Esophagus (tissue), 2 donors: ENCODE data around the gene COG2. TPM values are rescaled to one million over a fixed set of nuclear protein-coding genes. Genes with fewer than 3 reads are reported as not detected.
"Not testable (repeated sequence)": the region's sequence is repeated elsewhere in the genome, so short reads cannot be mapped to it uniquely, and the experiment has no call there.

ENCODE experiments used
- H3K27ac ChIP-seq, 2 donors: one replicate each; pipeline ENCODE4 v1.5.1; 2013; ENCODE audit warnings: low read depth in 2 of 2, mild to moderate bottlenecking in 2 of 2, inconsistent platforms in 1 of 2, low read length in 1 of 2, moderate library complexity in 1 of 2
- H3K27me3 ChIP-seq, 2 donors: one replicate each; pipeline ENCODE4 v1.6.1; 2013; ENCODE audit warnings: low read length in 2 of 2, control low read depth in 1 of 2, mild to moderate bottlenecking in 1 of 2; ENCODE audit not compliant: insufficient read depth in 2 of 2, control insufficient read depth in 1 of 2
- H3K36me3 ChIP-seq, 2 donors: one replicate each; pipeline ENCODE4 v1.6.1; 2013; ENCODE audit warnings: low read length in 1 of 2; ENCODE audit not compliant: control insufficient read depth in 2 of 2, insufficient read depth in 2 of 2
- H3K4me1 ChIP-seq, 2 donors: one replicate each; pipeline ENCODE4 v1.6.1; 2013; ENCODE audit warnings: low read length in 1 of 2; ENCODE audit not compliant: control insufficient read depth in 2 of 2, insufficient read depth in 2 of 2
- H3K4me3 ChIP-seq, 2 donors: one replicate each; pipeline ENCODE4 v1.5.1; 2013; ENCODE audit warnings: low read length in 2 of 2, mild to moderate bottlenecking in 2 of 2, low read depth in 1 of 2, moderate library complexity in 1 of 2
- H3K9me3 ChIP-seq, 2 donors: one replicate each; pipeline ENCODE4 v1.6.1; 2013; ENCODE audit warnings: mild to moderate bottlenecking in 2 of 2, low read depth in 1 of 2, low read length in 1 of 2, moderate library complexity in 1 of 2; ENCODE audit not compliant: control insufficient read depth in 2 of 2, insufficient read depth in 1 of 2
- WGBS, 2 donors: extraction: QIAGEN DNeasy Blood & Tissue Kit; methylation state at CpG; one replicate each; pipeline ENCODE4 v1.1.7; 2013; 5-methylcytosine and 5-hydroxymethylcytosine counted together
- polyA plus RNA-seq, 2 donors: library from polyadenylated mRNA; stranded (reverse); fragments of 200-250 nt; gene quantifications; one replicate each; pipeline ENCODE4 v1.2.3, GENCODE V29; 2013
- donor health status: healthy with polysubstance abuse.
- donor health status: Bipolar disorder and iron deficiency.

Gene COG2
- polyA plus RNA-seq, 2 donors: 4.0 to 8.1 TPM

DNA sequence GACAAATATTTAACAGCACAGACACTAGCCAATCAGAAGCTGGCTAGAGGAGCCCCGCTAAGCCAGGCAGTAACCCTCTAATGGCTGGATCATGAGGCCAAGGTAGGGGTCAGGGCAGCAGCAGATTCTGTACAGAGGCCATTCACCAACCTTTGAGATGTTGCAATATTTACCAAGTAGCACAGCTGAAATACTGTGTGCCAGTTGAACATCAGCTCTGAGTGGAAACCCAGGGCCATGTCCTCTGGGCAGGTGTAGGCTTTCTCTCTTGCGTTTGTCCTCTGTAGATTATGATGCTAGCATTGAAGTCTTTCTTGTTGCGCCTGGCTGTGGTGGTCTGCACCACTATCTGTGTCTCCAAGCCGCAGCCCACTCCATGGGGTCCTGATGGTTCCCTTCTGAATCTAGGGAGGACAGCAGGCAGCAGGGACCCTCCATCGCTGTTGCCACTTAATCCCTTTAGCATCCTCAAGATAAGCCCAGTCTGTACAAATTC, 2.5 kb upstream of the COG2 start:
- H3K36me3 ChIP-seq: no peaks in the 10 kb centered on the region
- peaks cover 0 to 7% of the 10 kb centered on the region in 2 donors for H3K4me1 ChIP-seq
- no peak overlapping the region for H3K4me3 ChIP-seq
- 78 to 80% methylated on average over 5 of the region's 5 CpGs for WGBS, 2 donors
- no peak overlapping the region for H3K27ac ChIP-seq
- H3K27me3 ChIP-seq: no peaks in the 10 kb centered on the region
- no peaks in the 10 kb centered on the region for H3K9me3 ChIP-seq

- H3K27ac ChIP-seq: no peak overlapping the region
- no peak overlapping the region for H3K4me3 ChIP-seq
- peaks cover 0 to 7% of the 10 kb centered on the region in 2 donors for H3K4me1 ChIP-seq
- no peaks in the 10 kb centered on the region for H3K27me3 ChIP-seq
- H3K9me3 ChIP-seq: no peaks in the 10 kb centered on the region
- WGBS, 2 donors: 68 to 70% methylated on average over 6 of the region's 6 CpGs
- H3K36me3 ChIP-seq: no peaks in the 10 kb centered on the region
Measured at GRCh38 chr1:230641346-230641745, 935 bp upstream of the COG2 start.

- no peak overlapping the region for H3K27ac ChIP-seq
- H3K4me3 ChIP-seq: peak overlapping the region; percentile 71 to 90
- no peaks in the 10 kb centered on the region for H3K9me3 ChIP-seq
- peaks cover 0 to 7% of the 10 kb centered on the region in 2 donors for H3K4me1 ChIP-seq
- no peaks in the 10 kb centered on the region for H3K27me3 ChIP-seq
- no peaks in the 10 kb centered on the region for H3K36me3 ChIP-seq
- WGBS, 2 donors: 14 to 19% methylated on average over 18 of the region's 18 CpGs
Measured at GRCh38 chr1:230641900-230642262, 400 bp upstream of the COG2 start.

GRCh38 chr1:230643908-230644307, 1.6 kb downstream of the COG2 start:
- no peak overlapping the region for H3K4me3 ChIP-seq
- H3K36me3 ChIP-seq: no peaks in the 10 kb centered on the region
- WGBS, 2 donors: 59 to 66% methylated on average over 4 of the region's 4 CpGs
- no peak overlapping the region for H3K27ac ChIP-seq
- no peaks in the 10 kb centered on the region for H3K27me3 ChIP-seq
- peaks cover 0 to 7% of the 10 kb centered on the region in 2 donors for H3K4me1 ChIP-seq
- no peaks in the 10 kb centered on the region for H3K9me3 ChIP-seq

- Histone ChIP-seq H3K4me3 (no peak overlapping the region), H3K36me3 (no peaks in the 10 kb centered on the region), H3K27ac (no peak overlapping the region), H3K9me3 (no peaks in the 10 kb centered on the region), H3K27me3 (no peaks in the 10 kb centered on the region), H3K4me1 (peaks cover 0 to 7% of the 10 kb centered on the region in 2 donors)
- 82 to 93% methylated on average over 4 of the region's 4 CpGs for WGBS, 2 donors
Measured at GRCh38 chr1:230646710-230647302, 4.5 kb downstream of the COG2 start.

GRCh38 chr1:230647321-230647720, 5.0 kb downstream of the COG2 start:
- no peaks in the 10 kb centered on the region for H3K27me3 ChIP-seq
- H3K4me1 ChIP-seq: peaks cover 0 to 3% of the 10 kb centered on the region in 2 donors
- WGBS, 2 donors: 64 to 80% methylated on average over 5 of the region's 5 CpGs
- no peaks in the 10 kb centered on the region for H3K36me3 ChIP-seq
- H3K4me3 ChIP-seq: no peak overlapping the region
- no peak overlapping the region for H3K27ac ChIP-seq
- H3K9me3 ChIP-seq: no peaks in the 10 kb centered on the region

GRCh38 chr1:230648114-230648513, 5.8 kb downstream of the COG2 start:
- peaks cover 0 to 3% of the 10 kb centered on the region in 2 donors for H3K4me1 ChIP-seq
- H3K4me3 ChIP-seq: no peak overlapping the region
- WGBS, 2 donors: 94% methylated on average over 3 of the region's 3 CpGs
- H3K36me3 ChIP-seq: no peaks in the 10 kb centered on the region
- no peak overlapping the region for H3K27ac ChIP-seq
- no peaks in the 10 kb centered on the region for H3K9me3 ChIP-seq
- H3K27me3 ChIP-seq: no peaks in the 10 kb centered on the region

- Histone ChIP-seq H3K4me3 (no peak overlapping the region), H3K27me3 (no peaks in the 10 kb centered on the region), H3K4me1 (no peaks in the 10 kb centered on the region), H3K27ac (no peak overlapping the region), H3K36me3 (no peaks in the 10 kb centered on the region), H3K9me3 (no peaks in the 10 kb centered on the region)
- WGBS, 2 donors: 96 to 100% methylated on average over 1 of the region's 1 CpG
Measured at GRCh38 chr1:230650300-230650699, 8.0 kb downstream of the COG2 start.

GRCh38 chr1:230651235-230651634, 9.0 kb downstream of the COG2 start:
- Histone ChIP-seq H3K36me3 (no peaks in the 10 kb centered on the region), H3K4me3 (no peak overlapping the region), H3K9me3 (no peaks in the 10 kb centered on the region), H3K4me1 (no peaks in the 10 kb centered on the region), H3K27ac (no peak overlapping the region), H3K27me3 (no peaks in the 10 kb centered on the region)
- 93 to 97% methylated on average over 2 of the region's 2 CpGs for WGBS, 2 donors

DNA sequence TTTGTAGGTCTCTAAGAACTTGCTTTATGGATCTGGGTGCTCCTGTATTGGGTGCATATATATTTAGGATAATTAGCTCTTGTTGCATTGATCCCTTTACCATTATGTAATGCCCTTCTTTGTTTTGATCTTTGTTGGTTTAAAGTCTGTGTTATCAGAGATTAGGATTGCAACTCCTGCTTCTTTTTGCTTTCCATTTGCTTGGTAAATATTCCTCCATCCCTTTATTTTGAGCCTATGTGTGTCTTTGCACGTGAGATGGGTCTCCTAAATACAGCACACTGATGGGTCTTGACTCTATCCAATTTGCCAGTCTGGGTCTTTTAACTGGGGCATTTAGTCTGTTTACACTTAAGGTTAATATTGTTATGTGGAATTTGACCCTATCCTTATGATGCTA, 14.4 kb downstream of the COG2 start:
- H3K36me3 ChIP-seq, H3K4me3 ChIP-seq, H3K9me3 ChIP-seq, H3K4me1 ChIP-seq, H3K27ac ChIP-seq, H3K27me3 ChIP-seq: not testable (repeated sequence)
- 88 to 94% methylated on average over 1 of the region's 1 CpG for WGBS, 2 donors
